Osteocyte (in vitro differentiated cells): ENCODE data around the gene CPEB3. TPM values are rescaled to one million over a fixed set of nuclear protein-coding genes. Genes with fewer than 3 reads are reported as not detected.

ENCODE experiments used
- DNase-seq: peaks from one replicate; pipeline ENCODE4 v3.0.0; 2021; ENCODE audit warnings: mixed read lengths; ENCODE audit not compliant: unreplicated experiment; ENCODE audit errors: extremely low spot score
- H3K27ac Mint-ChIP-seq: one replicate; pipeline ENCODE4 v1.8.0; 2021; ENCODE audit warnings: mild to moderate bottlenecking, mixed read lengths; ENCODE audit not compliant: unreplicated experiment
- H3K27me3 Mint-ChIP-seq: one replicate; pipeline ENCODE4 v1.8.0; 2021; ENCODE audit warnings: mixed read lengths; ENCODE audit not compliant: unreplicated experiment
- H3K36me3 Mint-ChIP-seq: one replicate; pipeline ENCODE4 v1.8.0; 2021; ENCODE audit warnings: mixed read lengths; ENCODE audit not compliant: unreplicated experiment
- H3K4me1 Mint-ChIP-seq: one replicate; pipeline ENCODE4 v1.8.0; 2021; ENCODE audit warnings: mixed read lengths; ENCODE audit not compliant: unreplicated experiment
- H3K4me3 Mint-ChIP-seq: one replicate; pipeline ENCODE4 v1.8.0; 2021; ENCODE audit warnings: mild to moderate bottlenecking, moderate library complexity, mixed read lengths; ENCODE audit not compliant: unreplicated experiment
- H3K9me3 Mint-ChIP-seq: one replicate; pipeline ENCODE4 v1.8.0; 2021; ENCODE audit warnings: mixed read lengths; ENCODE audit not compliant: unreplicated experiment
- CTCF ChIP-seq: fragments of 200-600 bp; sonication (generic); IDR thresholded peaks from 2 replicates; pipeline ENCODE4 v1.5.0; 2021; ENCODE audit warnings: antibody characterized with exemption, mild to moderate bottlenecking, moderate library complexity
- total RNA-seq: library from RNA; stranded (reverse); gene quantifications from 2 replicates; pipeline ENCODE4 v1.2.1, GENCODE V29; 2021

The CPEB3 gene
- total RNA-seq, 1 donor from 2014 or later = 2.0 TPM

DNA sequence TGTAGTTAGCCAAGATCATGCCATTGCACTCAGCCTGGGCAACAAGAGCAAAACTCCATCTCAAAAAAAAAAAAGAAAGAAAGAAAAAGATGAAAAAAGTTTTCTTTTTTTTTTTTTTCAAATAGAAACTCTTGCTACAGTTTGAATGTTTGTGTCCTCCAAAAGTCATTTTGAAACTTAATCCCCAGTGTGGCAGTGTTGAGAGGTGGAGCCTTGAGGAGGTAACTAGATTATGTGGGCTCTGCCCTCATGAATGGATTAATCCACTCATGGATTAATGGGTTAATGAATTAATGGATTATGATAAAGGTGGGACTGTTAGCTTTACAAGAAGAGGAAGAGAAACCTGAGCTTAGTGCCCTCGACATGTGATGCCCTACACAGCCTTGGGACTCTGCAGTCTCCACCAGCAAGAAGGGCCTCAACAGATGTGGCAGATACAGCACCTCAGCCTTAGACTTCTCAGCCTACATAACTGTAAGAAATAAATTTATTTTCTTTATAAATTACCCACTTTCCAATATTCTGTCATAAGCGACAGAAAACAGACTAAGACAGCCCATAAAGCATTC, 25.1 kb downstream of the CPEB3 start:
- no peak for DNase-seq
- no peak for TF ChIP-seq CTCF
- no peaks in the 10 kb centered on the region for H3K36me3 Mint-ChIP-seq
- no peak overlapping the region for H3K4me3 Mint-ChIP-seq
- H3K27me3 Mint-ChIP-seq = no peaks in the 10 kb centered on the region
- H3K9me3 Mint-ChIP-seq = no peaks in the 10 kb centered on the region
- H3K4me1 Mint-ChIP-seq = peaks cover 14% of the 10 kb centered on the region
- H3K27ac Mint-ChIP-seq = no peak overlapping the region

DNA sequence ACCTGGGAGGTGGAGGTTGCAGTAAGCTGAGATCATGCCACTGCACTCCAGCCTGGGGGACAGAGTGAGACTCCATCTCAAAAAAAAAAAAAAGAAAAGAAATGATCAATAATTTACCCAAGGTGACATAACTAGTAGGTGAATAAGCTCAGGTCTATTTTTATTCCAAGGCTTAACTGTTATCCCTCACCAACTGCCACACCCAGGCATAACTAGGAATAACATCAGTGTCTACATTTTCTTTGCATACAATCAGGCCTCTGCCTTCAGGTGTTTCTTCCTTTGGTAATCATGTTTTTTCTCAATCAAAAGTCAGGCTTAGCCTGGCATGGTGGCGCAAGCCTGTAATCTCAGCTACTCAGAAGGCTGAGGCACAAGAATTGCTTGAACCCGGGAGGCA, 26.6 kb downstream of the CPEB3 start:
- Mint-ChIP-seq H3K4me1 (peaks cover 14% of the 10 kb centered on the region), H3K36me3 (no peaks in the 10 kb centered on the region), H3K4me3 (no peak overlapping the region), H3K27me3 (no peaks in the 10 kb centered on the region), H3K27ac (no peak overlapping the region), H3K9me3 (no peaks in the 10 kb centered on the region)
- DNase-seq = no peak
- no peak for TF ChIP-seq CTCF

GRCh38 chr10:92263396-92263795, 27.5 kb downstream of the CPEB3 start:
- Mint-ChIP-seq H3K9me3 (no peaks in the 10 kb centered on the region), H3K27me3 (no peaks in the 10 kb centered on the region), H3K27ac (no peak overlapping the region), H3K4me1 (peaks cover 14% of the 10 kb centered on the region), H3K4me3 (no peak overlapping the region), H3K36me3 (no peaks in the 10 kb centered on the region)
- no peak for DNase-seq
- no peak for TF ChIP-seq CTCF

- no peaks in the 10 kb centered on the region for H3K36me3 Mint-ChIP-seq
- no peaks in the 10 kb centered on the region for H3K9me3 Mint-ChIP-seq
- no peaks in the 10 kb centered on the region for H3K27me3 Mint-ChIP-seq
- H3K27ac Mint-ChIP-seq = no peak overlapping the region
- TF ChIP-seq CTCF = no peak
- DNase-seq = no peak
- H3K4me3 Mint-ChIP-seq = no peak overlapping the region
- peaks cover under 1% of the 10 kb centered on the region for H3K4me1 Mint-ChIP-seq
These were observed 42.3 kb downstream of the CPEB3 start for GRCh38 chr10:92248566-92248965.

DNA sequence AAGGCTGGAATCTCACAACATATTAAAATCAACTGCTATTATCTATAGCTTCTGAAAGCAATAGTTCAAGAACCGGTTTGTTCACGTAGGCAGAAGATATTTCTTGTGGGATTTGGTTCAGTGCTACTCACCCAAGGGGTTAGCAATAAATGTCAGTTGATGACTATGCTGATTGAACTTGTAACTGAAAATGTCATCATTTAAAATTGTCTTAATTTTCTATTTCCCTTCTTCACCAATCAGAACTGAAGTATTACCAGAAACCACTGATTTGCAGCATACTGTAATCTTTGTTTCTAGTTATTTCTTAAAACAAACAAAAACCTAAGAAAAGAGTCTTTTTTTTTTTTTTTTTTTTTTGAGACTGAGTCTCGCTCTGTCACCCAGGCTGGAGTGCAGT, 46.1 kb downstream of the CPEB3 start:
- no peak for DNase-seq
- no peaks in the 10 kb centered on the region for H3K9me3 Mint-ChIP-seq
- no peaks in the 10 kb centered on the region for H3K36me3 Mint-ChIP-seq
- no peak overlapping the region for H3K27ac Mint-ChIP-seq
- peaks cover 21% of the 10 kb centered on the region for H3K4me1 Mint-ChIP-seq
- TF ChIP-seq CTCF = no peak
- H3K4me3 Mint-ChIP-seq = no peak overlapping the region
- no peaks in the 10 kb centered on the region for H3K27me3 Mint-ChIP-seq
